HG02642 (cell line): ENCODE data around the gene COG6.

Source experiments
- ATAC-seq: cut with Tn5 transposase; IDR thresholded peaks from one replicate; pipeline ENCODE4 v1.9.1; 2021; ENCODE audit warnings: mild to moderate bottlenecking; ENCODE audit not compliant: unreplicated experiment, poor library complexity

The COG6 gene

GRCh38 chr13:39676315-39676876, 20.9 kb downstream of the COG6 start:
- ATAC-seq = no peak

DNA sequence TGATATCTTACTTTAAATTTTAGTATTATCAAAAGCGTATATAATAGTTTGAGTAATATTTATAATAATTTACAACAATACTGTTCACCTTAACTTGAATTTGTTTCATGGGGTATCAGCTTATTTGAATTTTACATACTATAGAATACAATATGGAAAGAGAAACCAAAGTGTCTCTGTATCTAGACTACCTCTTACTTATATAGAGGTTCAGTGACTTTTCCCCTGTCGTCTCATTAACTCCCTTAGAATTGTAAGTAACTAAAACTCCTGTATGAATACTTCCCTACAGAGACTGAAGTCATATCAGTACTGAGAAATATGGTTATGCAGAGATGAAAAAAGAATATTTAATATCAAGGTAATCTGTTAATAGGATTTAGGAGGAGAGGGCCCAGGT, 26.8 kb downstream of the COG6 start:
- no peak for ATAC-seq

DNA sequence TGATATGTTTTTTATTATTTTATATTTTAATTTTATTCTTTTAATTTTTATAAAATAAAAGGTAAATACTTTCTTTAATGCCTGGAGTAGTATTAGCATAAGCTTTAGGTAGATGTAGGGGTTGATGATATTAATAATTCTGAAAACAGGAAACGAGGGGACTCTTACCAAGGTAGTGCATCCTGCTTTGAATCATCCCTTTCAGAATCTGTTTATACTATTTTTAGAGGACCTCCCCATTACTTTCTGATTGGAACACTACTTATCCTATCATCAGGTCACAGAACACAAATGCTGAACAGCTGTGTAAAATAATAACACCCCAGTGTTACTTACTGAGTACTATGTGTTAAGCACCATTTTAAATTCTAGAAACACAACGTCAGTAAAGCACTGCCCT, 27.3 kb downstream of the COG6 start:
- peak; percentile 70 for ATAC-seq

DNA sequence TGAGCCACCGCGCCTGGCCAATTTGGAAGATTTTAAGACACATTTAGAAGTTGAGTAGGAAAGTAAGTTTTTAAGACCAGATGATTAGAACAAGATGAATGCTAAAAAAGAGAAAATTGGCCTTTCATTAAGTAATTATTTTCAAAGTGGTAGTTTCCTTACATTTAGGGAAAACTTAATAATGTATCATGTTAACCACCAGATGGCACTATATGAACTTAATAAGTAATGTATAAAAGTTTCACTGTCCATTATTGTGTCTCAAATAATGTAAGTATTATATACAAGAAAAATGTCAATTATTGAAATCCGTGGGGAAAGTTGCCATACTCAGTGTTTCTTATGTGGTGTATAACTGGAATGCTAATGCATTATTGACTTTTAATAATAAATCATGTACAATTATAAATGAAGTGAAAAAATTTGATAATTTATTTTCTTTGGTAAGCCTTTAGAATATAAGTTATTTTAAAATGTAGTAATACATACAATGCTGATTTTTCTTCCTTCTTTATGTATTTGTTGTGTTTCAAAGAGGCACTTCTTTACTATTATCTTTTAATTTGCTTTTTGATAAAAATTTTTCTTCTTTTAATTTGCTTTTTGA, 29.2 kb downstream of the COG6 start:
- ATAC-seq = no peak

DNA sequence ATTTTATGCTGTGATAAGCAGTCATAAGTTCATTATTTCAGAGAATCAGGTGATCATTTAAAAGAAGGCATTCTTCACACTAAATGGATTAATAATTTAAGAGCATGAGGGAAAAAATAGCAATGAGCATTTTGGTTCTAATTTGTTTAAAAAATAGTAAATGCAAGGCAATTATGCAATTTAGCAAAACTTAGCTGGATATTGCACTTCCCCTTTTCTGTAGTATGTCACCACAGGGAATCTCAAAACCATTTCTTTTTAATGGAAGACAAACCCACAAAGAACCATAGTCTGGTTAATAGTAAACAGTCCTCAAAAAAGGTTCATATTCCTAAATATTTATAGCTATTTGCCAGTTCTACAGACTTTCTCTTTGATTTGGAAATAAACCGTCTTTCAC, 30.2 kb downstream of the COG6 start:
- no peak for ATAC-seq

DNA sequence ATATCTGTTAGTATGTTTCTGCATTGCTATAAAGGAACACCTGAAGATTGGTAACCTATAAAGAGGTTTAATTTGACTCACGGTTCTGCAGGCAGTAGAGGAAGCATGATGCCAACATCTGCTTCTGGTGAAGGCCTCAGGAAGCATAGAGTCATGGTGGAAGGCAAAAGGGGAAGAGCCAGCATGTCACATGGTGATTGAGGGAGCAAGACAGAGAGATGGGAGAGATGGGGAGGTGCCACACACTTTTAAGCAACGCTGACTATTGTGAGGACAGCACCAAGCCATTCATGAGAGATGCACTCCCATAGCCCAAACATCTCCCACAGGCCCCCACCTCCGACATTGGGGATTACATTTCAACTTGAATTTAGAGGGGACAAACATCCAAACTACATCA, 32.8 kb downstream of the COG6 start:
- peak; percentile 22 for ATAC-seq

- peak; percentile 82 for ATAC-seq
Observed at GRCh38 chr13:39688699-39689405, 33.4 kb downstream of the COG6 start.

GRCh38 chr13:39692660-39693438, 37.4 kb downstream of the COG6 start:
- ATAC-seq = no peak

DNA sequence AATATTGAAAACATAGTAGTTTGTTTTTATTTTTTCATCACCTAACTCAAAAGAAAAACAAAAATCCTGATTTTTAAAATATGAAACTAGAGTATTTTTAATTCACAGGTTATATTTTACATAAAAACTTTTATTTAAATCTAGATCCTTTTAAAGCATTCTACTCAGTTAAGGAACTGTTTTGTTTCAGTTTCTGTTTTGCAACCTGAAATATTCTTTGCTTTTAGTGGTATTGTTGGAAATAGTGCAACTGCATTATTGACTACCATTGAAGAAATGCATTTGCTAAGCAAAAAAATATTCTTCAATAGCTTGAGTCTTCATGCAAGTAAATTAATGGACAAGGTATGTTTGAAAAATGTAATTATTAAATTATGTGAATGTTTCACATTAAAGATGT, 43.8 kb downstream of the COG6 start:
- no peak for ATAC-seq

DNA sequence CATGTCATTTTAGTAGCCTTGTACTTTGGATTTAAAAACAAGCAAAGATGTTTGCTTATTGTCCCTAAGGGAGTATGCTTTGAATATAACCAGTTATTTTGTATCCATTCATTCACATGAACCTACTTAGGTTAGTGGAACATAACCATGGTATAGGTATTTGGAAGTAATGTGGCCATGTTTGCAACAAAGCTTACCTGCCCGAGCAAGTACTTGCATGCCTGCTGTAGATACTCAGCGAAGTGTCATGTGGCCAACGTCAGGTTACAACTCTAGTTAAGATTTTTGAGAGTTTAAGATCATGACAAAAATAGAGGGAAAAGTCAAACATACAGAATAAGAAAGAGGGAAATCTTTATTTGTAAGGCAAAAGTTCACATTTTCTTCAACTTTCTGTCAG, 57.2 kb downstream of the COG6 start:
- ATAC-seq = no peak

DNA sequence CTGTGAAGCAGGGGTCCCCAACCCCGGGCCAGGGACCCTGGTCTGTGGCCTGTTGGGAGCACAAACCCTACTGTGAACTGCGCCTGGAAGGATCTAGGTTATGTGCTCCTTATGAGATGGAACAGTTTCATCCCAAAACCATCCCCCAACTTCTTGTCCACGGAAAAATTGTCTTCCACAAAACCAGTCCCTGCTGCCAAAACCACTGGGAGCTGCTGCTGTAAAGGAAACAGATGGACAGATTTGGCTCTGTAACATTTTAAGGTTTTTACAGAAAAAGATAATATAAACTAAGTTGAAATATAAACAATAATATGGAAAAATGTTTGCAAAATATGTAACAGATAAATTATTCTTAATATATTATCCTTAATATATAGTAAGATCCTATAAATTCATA, 73.7 kb downstream of the COG6 start:
- ATAC-seq = no peak

GRCh38 chr13:39734952-39735351, 79.5 kb downstream of the COG6 start:
- ATAC-seq = no peak

- no peak for ATAC-seq
Observed at GRCh38 chr13:39737047-39737446, 81.6 kb downstream of the COG6 start.

DNA sequence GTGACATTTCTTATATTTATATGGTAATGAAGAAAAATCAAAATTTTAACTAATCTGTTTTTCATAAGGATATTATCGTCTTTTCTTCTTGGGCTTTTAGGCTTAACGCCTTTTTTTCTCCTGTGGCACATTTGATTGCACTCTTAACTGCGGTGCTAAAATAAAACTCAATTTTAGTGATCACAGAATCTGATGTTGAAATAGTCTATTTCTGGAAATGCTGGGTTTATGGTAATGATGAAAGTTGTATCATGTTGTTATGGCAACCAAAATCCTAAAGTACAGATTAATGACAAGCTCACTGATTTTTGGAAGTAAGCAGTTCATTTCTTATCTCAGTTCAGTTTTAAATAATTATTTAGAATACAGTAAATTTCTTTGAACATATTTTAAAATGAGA, 85.3 kb downstream of the COG6 start:
- ATAC-seq = no peak

- ATAC-seq = no peak
Observed at GRCh38 chr13:39748961-39749360, 93.5 kb downstream of the COG6 start.

GRCh38 chr13:39749528-39749927, 94.1 kb downstream of the COG6 start:
- ATAC-seq = no peak

GRCh38 chr13:39751805-39752204, 96.3 kb downstream of the COG6 start:
- no peak for ATAC-seq

DNA sequence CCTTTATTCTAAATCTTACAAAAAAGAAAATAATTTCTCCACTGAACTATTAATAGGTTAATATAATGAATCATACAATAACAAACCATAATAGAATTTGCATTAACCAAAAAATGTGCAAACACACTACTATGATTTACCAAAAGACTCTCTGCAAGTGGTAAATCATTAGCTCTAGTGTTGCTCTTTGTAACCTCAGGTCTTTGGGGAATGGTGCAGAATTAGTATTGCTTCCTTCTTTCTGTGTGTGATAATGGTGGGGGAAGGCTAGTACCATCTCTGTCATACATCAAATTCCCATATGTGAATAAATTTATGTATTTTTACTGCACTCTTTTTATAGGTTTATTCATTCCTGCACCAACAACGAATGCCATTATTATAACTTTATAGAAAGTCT, 105.1 kb downstream of the COG6 start:
- peak; percentile 96 for ATAC-seq

- ATAC-seq = no peak
Observed at GRCh38 chr13:39765801-39766463, 110.5 kb downstream of the COG6 start.

DNA sequence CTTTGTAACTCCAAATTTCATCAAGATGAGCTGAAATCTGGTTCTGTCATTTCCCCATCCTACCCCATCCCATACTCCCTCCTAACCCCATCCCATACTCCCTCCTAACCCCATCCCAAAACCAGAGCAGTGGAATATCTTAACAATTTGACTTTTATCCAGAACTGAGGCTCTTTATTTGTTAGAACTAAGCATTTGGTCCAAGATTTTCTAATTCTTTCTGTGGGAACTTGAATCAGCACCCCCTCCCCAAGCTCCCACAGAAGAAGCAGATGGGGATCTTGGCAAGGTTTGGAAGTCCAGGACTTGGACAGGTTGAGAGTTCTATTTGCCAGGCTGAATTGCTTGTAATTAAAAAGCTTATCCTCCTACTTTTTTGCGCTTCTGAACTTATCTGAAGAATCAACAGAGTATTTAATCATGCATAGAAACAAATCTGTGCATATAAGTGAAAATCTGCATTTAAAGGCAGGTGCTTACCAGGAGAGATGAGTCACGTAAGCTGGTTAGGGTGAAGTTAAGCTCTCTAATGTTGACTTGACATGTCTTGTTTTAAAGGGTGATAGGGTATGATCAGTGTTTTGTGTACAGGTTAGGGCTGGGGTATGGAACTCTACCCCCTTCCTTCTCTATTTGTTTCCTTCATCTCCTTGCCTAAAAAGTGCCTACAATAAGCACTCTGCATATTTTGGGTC, 111.1 kb downstream of the COG6 start:
- ATAC-seq = no peak
